ENCODE measurements around the gene MED13. TPM values are rescaled to one million over a fixed set of nuclear protein-coding genes. Genes with fewer than 3 reads are reported as not detected.

Gene MED13
- total RNA-seq, 2 donors from 2014 or later: 66.0 to 67.7 TPM

DNA sequence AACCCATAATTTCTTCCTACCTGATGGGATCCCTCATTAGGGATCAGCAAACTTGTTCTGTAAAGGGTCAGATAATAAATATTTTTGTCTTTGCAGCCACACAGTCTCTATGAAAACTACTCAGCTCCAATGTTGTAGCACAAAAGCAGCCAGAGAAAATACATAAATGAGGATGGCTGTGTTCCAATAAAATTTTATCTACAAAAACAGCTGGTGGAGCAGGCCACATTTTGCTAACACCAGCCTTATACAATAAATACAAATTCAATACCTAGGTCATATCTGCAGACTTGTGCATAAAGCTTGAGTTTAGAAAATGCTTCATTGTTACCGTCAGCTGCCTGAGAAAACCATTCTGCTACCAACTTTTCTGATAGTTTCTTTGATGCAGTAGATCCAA is 98.9 kb downstream of the MED13 start:
- 0% methylated on average over 1 of the region's 1 CpG for WGBS, 2 experiments (ENCODE audit: insufficient coverage in 1 of 2, insufficient read length in 1 of 2)
- Histone ChIP-seq H3K27ac (ENCODE audit: low read depth, low read length) (no peak overlapping the region), H3K9ac (ENCODE audit: extremely low read depth, low read length, poor library complexity, severe bottlenecking) (no peak overlapping the region), H3K9me3 (ENCODE audit: control insufficient read depth, low read length) (no peaks in the 10 kb centered on the region), H3K36me3 (ENCODE audit: control insufficient read depth, insufficient read depth, low read length) (peaks cover 82% of the 10 kb centered on the region), H3K27me3 (ENCODE audit: control insufficient read depth, insufficient read depth, low read length, poor library complexity, severe bottlenecking) (no peaks in the 10 kb centered on the region), H3K4me1 (ENCODE audit: control insufficient read depth, insufficient read depth, low read length) (no peaks in the 10 kb centered on the region), H3K4me3 (ENCODE audit: low read length) (no peak overlapping the region)
- Mint-ChIP-seq H3K4me1 (no peaks in the 10 kb centered on the region), H3K4me3 (no peak overlapping the region), H3K27ac (no peak overlapping the region), H3K27me3 (ENCODE audit: insufficient read depth) (no peaks in the 10 kb centered on the region), H3K36me3 (ENCODE audit: low read depth) (peaks cover 63% of the 10 kb centered on the region), H3K9me3 (no peaks in the 10 kb centered on the region)
- DNase-seq: no peak
- TF ChIP-seq, protein P1, sequence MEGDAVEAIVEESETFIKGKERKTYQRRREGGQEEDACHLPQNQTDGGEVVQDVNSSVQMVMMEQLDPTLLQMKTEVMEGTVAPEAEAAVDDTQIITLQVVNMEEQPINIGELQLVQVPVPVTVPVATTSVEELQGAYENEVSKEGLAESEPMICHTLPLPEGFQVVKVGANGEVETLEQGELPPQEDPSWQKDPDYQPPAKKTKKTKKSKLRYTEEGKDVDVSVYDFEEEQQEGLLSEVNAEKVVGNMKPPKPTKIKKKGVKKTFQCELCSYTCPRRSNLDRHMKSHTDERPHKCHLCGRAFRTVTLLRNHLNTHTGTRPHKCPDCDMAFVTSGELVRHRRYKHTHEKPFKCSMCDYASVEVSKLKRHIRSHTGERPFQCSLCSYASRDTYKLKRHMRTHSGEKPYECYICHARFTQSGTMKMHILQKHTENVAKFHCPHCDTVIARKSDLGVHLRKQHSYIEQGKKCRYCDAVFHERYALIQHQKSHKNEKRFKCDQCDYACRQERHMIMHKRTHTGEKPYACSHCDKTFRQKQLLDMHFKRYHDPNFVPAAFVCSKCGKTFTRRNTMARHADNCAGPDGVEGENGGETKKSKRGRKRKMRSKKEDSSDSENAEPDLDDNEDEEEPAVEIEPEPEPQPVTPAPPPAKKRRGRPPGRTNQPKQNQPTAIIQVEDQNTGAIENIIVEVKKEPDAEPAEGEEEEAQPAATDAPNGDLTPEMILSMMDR (conservative IDR thresholded peaks at IDR 0.05): no peak

DNA sequence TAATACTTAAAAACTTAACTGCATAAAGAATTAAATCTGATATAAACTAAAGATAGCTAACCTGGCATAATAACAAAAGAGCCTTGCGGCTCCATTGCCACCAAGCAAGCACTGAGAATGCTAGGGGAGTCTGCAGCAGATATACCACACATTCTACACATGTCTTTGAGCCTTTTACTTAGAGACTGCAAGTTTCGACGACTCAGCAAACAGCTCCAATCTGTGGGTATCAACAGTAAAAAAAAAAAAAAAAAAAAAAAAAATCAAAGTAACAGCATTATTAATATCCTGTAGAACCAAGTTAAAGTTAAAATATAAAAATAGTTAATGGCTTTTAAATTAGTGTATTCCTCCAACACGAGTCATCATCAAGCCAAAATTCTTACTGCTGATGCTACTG is 109.5 kb downstream of the MED13 start:
- H3K27me3 Mint-ChIP-seq (ENCODE audit: insufficient read depth): no peaks in the 10 kb centered on the region
- Histone ChIP-seq H3K4me3 (ENCODE audit: low read length) (no peak overlapping the region), H3K4me1 (ENCODE audit: control insufficient read depth, insufficient read depth, low read length) (no peaks in the 10 kb centered on the region), H3K9ac (ENCODE audit: extremely low read depth, low read length, poor library complexity, severe bottlenecking) (no peak overlapping the region), H3K27me3 (ENCODE audit: control insufficient read depth, insufficient read depth, low read length, poor library complexity, severe bottlenecking) (no peaks in the 10 kb centered on the region), H3K9me3 (ENCODE audit: control insufficient read depth, low read length) (no peaks in the 10 kb centered on the region), H3K36me3 (ENCODE audit: control insufficient read depth, insufficient read depth, low read length) (peaks cover 82% of the 10 kb centered on the region), H3K27ac (ENCODE audit: low read depth, low read length) (no peak overlapping the region)
- no peak for DNase-seq
- no peaks in the 10 kb centered on the region for H3K4me1 Mint-ChIP-seq
- H3K9me3 Mint-ChIP-seq: no peaks in the 10 kb centered on the region
- WGBS, 2 experiments (ENCODE audit: insufficient coverage in 1 of 2, insufficient read length in 1 of 2): 80 to 90% methylated on average over 1 to 3 of the region's 4 CpGs
- TF ChIP-seq, protein P1 (conservative IDR thresholded peaks at IDR 0.05): no peak
- peaks cover 70% of the 10 kb centered on the region for H3K36me3 Mint-ChIP-seq (ENCODE audit: low read depth)
- H3K27ac Mint-ChIP-seq: no peak overlapping the region
- no peak overlapping the region for H3K4me3 Mint-ChIP-seq

DNA sequence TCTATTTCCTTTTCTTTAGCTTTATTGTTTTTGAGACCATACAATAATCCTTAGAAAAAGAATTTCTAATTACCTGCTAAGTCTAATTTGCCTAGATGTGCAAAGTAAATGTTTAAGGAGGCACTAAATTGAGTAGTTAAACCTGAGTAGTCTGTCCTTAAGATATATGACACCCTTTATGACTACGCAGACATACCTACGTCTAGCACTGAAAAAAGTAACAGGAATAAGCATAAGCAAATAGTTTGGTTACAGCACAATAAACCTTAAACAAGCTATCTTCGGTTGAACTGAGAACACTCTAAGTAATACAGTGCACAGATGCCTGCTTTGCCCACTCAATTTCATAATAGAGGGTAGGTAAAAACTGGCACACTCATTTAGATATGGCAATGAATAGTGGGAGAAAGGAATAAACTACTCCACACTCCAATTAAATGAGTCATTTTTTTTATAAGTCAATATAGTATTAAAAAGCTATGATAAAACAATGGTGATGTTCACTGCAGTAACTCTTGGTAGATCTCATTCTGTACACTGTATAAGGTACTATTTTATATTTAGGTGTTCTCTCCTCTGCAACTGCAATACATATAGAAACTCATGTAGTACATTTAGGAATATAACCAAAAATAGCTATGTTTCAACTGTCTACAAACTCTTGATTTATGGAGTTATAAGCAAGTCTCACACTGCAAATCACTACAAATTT is 117.6 kb downstream of the MED13 start:
- peaks cover 91% of the 10 kb centered on the region for H3K36me3 ChIP-seq (ENCODE audit: control insufficient read depth, insufficient read depth, low read length)
- Mint-ChIP-seq H3K4me1 (no peaks in the 10 kb centered on the region), H3K9me3 (no peaks in the 10 kb centered on the region), H3K27me3 (ENCODE audit: insufficient read depth) (no peaks in the 10 kb centered on the region), H3K4me3 (no peak overlapping the region), H3K27ac (no peak overlapping the region), H3K36me3 (ENCODE audit: low read depth) (peaks cover 62% of the 10 kb centered on the region)
- H3K9ac ChIP-seq (ENCODE audit: extremely low read depth, low read length, poor library complexity, severe bottlenecking): no peak overlapping the region
- no peak overlapping the region for H3K4me3 ChIP-seq (ENCODE audit: low read length)
- H3K9me3 ChIP-seq (ENCODE audit: control insufficient read depth, low read length): no peaks in the 10 kb centered on the region
- H3K27ac ChIP-seq (ENCODE audit: low read depth, low read length): no peak overlapping the region
- TF ChIP-seq, protein P1 (conservative IDR thresholded peaks at IDR 0.05): no peak
- 98 to 100% methylated on average over 2 to 3 of the region's 3 CpGs for WGBS, 2 experiments (ENCODE audit: insufficient coverage in 1 of 2, insufficient read length in 1 of 2)
- no peaks in the 10 kb centered on the region for H3K27me3 ChIP-seq (ENCODE audit: control insufficient read depth, insufficient read depth, low read length, poor library complexity, severe bottlenecking)
- DNase-seq: no peak
- H3K4me1 ChIP-seq (ENCODE audit: control insufficient read depth, insufficient read depth, low read length): no peaks in the 10 kb centered on the region

Data from endodermal cell (in vitro differentiated cells).